H9 (cell line): ENCODE data around the gene NEB. TPM values are rescaled to one million over a fixed set of nuclear protein-coding genes. Genes with fewer than 3 reads are reported as not detected.

Experiments used
- DNase-seq: peaks from one replicate; pipeline ENCODE4 v3.0.0-alpha.2; 2017
- H2AFZ ChIP-seq: one replicate; pipeline ENCODE4 v1.6.1; 2013; ENCODE audit warnings: mild to moderate bottlenecking, low read length, control low read depth, moderate library complexity
- H2AK5ac ChIP-seq: 2 replicates; pipeline ENCODE4 v1.6.1; 2013; ENCODE audit warnings: low read length, control low read depth, mixed read lengths; ENCODE audit not compliant: insufficient read length
- H2BK120ac ChIP-seq: one replicate; pipeline ENCODE4 v1.6.1; 2013; ENCODE audit warnings: low read depth, mild to moderate bottlenecking, low read length, control low read depth, inconsistent platforms; ENCODE audit not compliant: poor library complexity, severe bottlenecking
- H2BK12ac ChIP-seq: 2 replicates; pipeline ENCODE4 v1.6.1; 2013; ENCODE audit warnings: low read length, control low read depth, mixed read lengths, low read depth; ENCODE audit not compliant: insufficient read length
- H2BK15ac ChIP-seq: 2 replicates; pipeline ENCODE4 v1.6.1; 2013; ENCODE audit warnings: low read depth, low read length, control low read depth
- H2BK20ac ChIP-seq: one replicate; pipeline ENCODE4 v1.6.1; 2013; ENCODE audit warnings: low read depth, mild to moderate bottlenecking, low read length, control low read depth, inconsistent platforms; ENCODE audit not compliant: poor library complexity, severe bottlenecking
- H2BK5ac ChIP-seq: 2 replicates; pipeline ENCODE4 v1.6.1; 2013; ENCODE audit warnings: low read length, control low read depth, mixed read lengths; ENCODE audit not compliant: insufficient read length
- H3K14ac ChIP-seq: 2 replicates; pipeline ENCODE4 v1.6.1; 2013; ENCODE audit warnings: low read length, control low read depth; ENCODE audit not compliant: insufficient read depth
- H3K18ac ChIP-seq: 2 replicates; pipeline ENCODE4 v1.6.1; 2013; ENCODE audit warnings: low read depth, mild to moderate bottlenecking, mixed read lengths, low read length, control low read depth; ENCODE audit not compliant: insufficient read length
- H3K23ac ChIP-seq: 2 replicates; pipeline ENCODE4 v1.6.1; 2013; ENCODE audit warnings: low read length, control low read depth, mixed read lengths, low read depth; ENCODE audit not compliant: insufficient read length
- H3K23me2 ChIP-seq: 2 replicates; pipeline ENCODE4 v1.6.1; 2013; ENCODE audit warnings: low read depth, mild to moderate bottlenecking, mixed read lengths, low read length, control low read depth; ENCODE audit not compliant: insufficient read length, poor library complexity, severe bottlenecking
- H3K27ac ChIP-seq: 2 replicates; pipeline ENCODE4 v1.5.1; 2013; ENCODE audit warnings: low read length, control low read depth, mixed read lengths, low read depth; ENCODE audit not compliant: insufficient read length
- H3K27me3 ChIP-seq: 2 replicates; pipeline ENCODE4 v1.6.1; 2013; ENCODE audit warnings: low read length, control low read depth, inconsistent platforms; ENCODE audit not compliant: insufficient read depth
- H3K4ac ChIP-seq: 2 replicates; pipeline ENCODE4 v1.6.1; 2013; ENCODE audit warnings: low read depth, mild to moderate bottlenecking, control low read depth, inconsistent platforms, low read length, moderate library complexity
- H3K4me1 ChIP-seq: 2 replicates; pipeline ENCODE4 v1.6.1; 2013; ENCODE audit warnings: low read length, control low read depth, inconsistent platforms; ENCODE audit not compliant: insufficient read depth
- H3K4me2 ChIP-seq: 2 replicates; pipeline ENCODE4 v1.6.1; 2013; ENCODE audit warnings: low read length, control low read depth, mixed read lengths; ENCODE audit not compliant: insufficient read length, insufficient read depth
- H3K56ac ChIP-seq: 2 replicates; pipeline ENCODE4 v1.6.1; 2013; ENCODE audit warnings: low read depth, mild to moderate bottlenecking, mixed read lengths, low read length, control low read depth; ENCODE audit not compliant: insufficient read length
- H3K79me1 ChIP-seq: 2 replicates; pipeline ENCODE4 v1.6.1; 2013; ENCODE audit warnings: low read depth, mild to moderate bottlenecking, moderate library complexity, low read length, control low read depth, inconsistent platforms; ENCODE audit not compliant: insufficient read depth, poor library complexity, severe bottlenecking
- H3K79me2 ChIP-seq: 2 replicates; pipeline ENCODE4 v1.6.1; 2013; ENCODE audit warnings: low read length, control low read depth, inconsistent platforms; ENCODE audit not compliant: insufficient read depth
- H3K9ac ChIP-seq: 2 replicates; pipeline ENCODE4 v1.6.1; 2013; ENCODE audit warnings: low read length, control low read depth, mixed read lengths; ENCODE audit not compliant: insufficient read length; ENCODE audit errors: extremely low read depth
- H3K9me3 ChIP-seq: one replicate; pipeline ENCODE4 v1.6.1; 2013; ENCODE audit warnings: low read depth, low read length, inconsistent platforms; ENCODE audit not compliant: control insufficient read depth
- H3T11ph ChIP-seq: one replicate; pipeline ENCODE4 v1.6.1; 2013; ENCODE audit warnings: mild to moderate bottlenecking, low read length, control low read depth, inconsistent platforms
- H4K20me1 ChIP-seq: one replicate; pipeline ENCODE4 v1.6.1; 2013; ENCODE audit not compliant: control insufficient read depth, insufficient read length, insufficient read depth
- H4K5ac ChIP-seq: 2 replicates; pipeline ENCODE4 v1.6.1; 2013; ENCODE audit warnings: low read depth, mild to moderate bottlenecking, mixed read lengths, low read length, control low read depth; ENCODE audit not compliant: insufficient read length
- H4K8ac ChIP-seq: replicated peaks from 2 replicates; pipeline ENCODE4 v1.6.1; 2013; ENCODE audit warnings: low read length, control low read depth, mixed read lengths, low read depth; ENCODE audit not compliant: insufficient read length
- H4K91ac ChIP-seq: 2 replicates; pipeline ENCODE4 v1.6.1; 2013; ENCODE audit warnings: low read depth, mild to moderate bottlenecking, moderate library complexity, mixed read lengths, low read length, control low read depth; ENCODE audit not compliant: insufficient read length
- H3K27ac Mint-ChIP-seq, 3 experiments: 2 replicates in 2 of 3; 3 replicates in 1 of 3; pipeline ENCODE4 v1.8.0; 2020 to 2021; ENCODE audit warnings: mixed read lengths in 3 of 3, mild to moderate bottlenecking in 1 of 3, moderate library complexity in 1 of 3
- H3K27me3 Mint-ChIP-seq: 2 replicates; pipeline ENCODE4 v1.8.0; 2021; ENCODE audit warnings: low read depth, mild to moderate bottlenecking, moderate library complexity, mixed read lengths
- H3K36me3 Mint-ChIP-seq, 3 experiments: 2 replicates in 2 of 3; 3 replicates in 1 of 3; pipeline ENCODE4 v1.8.0; 2020 to 2021; ENCODE audit warnings: low read depth in 3 of 3, mixed read lengths in 3 of 3; ENCODE audit not compliant: insufficient read depth in 1 of 3
- H3K4me1 Mint-ChIP-seq, 2 experiments: 2 replicates each; pipeline ENCODE4 v1.8.0; 2020; ENCODE audit warnings: mixed read lengths in 2 of 2
- H3K4me3 Mint-ChIP-seq, 2 experiments: 2 replicates in 1 of 2; 3 replicates in 1 of 2; pipeline ENCODE4 v1.8.0; 2020 to 2021; ENCODE audit warnings: mild to moderate bottlenecking in 2 of 2, mixed read lengths in 2 of 2, moderate library complexity in 1 of 2
- H3K9me3 Mint-ChIP-seq, 2 experiments: 2 replicates in 1 of 2; 3 replicates in 1 of 2; pipeline ENCODE4 v1.8.0; 2020; ENCODE audit warnings: mild to moderate bottlenecking in 2 of 2, mixed read lengths in 2 of 2, moderate library complexity in 1 of 2
- CTCF ChIP-seq: fragments of 200-600 bp; sonication (generic); conservative IDR thresholded peaks from 3 replicates; pipeline ENCODE4 v1.8.0; 2021; ENCODE audit warnings: antibody characterized with exemption, mild to moderate bottlenecking
- WGBS: extraction: QIAGEN DNeasy Blood & Tissue Kit; methylation state at CpG from one replicate; pipeline ENCODE4 v1.1.7; 2013; ENCODE audit warnings: missing lambda C conversion rate, low lambda C conversion rate, mixed read lengths; ENCODE audit not compliant: insufficient read length; ENCODE audit errors: extremely low coverage; 5-methylcytosine and 5-hydroxymethylcytosine counted together
- total RNA-seq: library from RNA; stranded (reverse); gene quantifications from 2 replicates; pipeline ENCODE4 v1.2.1, GENCODE V29; 2021

Gene NEB
- total RNA-seq, 1 experiment from 2014 or later: 0.98 TPM

- no peak overlapping the region for H2BK5ac ChIP-seq
- H2BK20ac ChIP-seq: no peak overlapping the region
- no peak overlapping the region for H3K4me2 ChIP-seq
- WGBS: no CpG with 5 or more reads among the region's 7 CpGs
- no peak overlapping the region for H3K27ac ChIP-seq
- H3K23me2 ChIP-seq: no peaks in the 10 kb centered on the region
- H3K4me3 Mint-ChIP-seq: no peak overlapping the region
- TF ChIP-seq CTCF: no peak
- H3K9ac ChIP-seq: no peak overlapping the region
- no peak overlapping the region for H3K14ac ChIP-seq
- no peaks in the 10 kb centered on the region for H3K9me3 Mint-ChIP-seq
- no peaks in the 10 kb centered on the region for H3K79me1 ChIP-seq
- H3K4ac ChIP-seq: no peak overlapping the region
- no peaks in the 10 kb centered on the region for H3K9me3 ChIP-seq
- H3K4me1 ChIP-seq: peaks cover 6% of the 10 kb centered on the region; the same call in 1 of the 2 replicates
- H3K27me3 Mint-ChIP-seq: no peaks in the 10 kb centered on the region
- H4K91ac ChIP-seq: no peak overlapping the region
- DNase-seq: no peak
- H2AK5ac ChIP-seq: no peak overlapping the region
- no peak overlapping the region for H4K5ac ChIP-seq
- H3K79me2 ChIP-seq: no peaks in the 10 kb centered on the region
- H4K8ac ChIP-seq: no peak overlapping the region
- H3K27me3 ChIP-seq: no peaks in the 10 kb centered on the region
- no peak overlapping the region for H2BK120ac ChIP-seq
- no peak overlapping the region for H2BK15ac ChIP-seq
- H3K18ac ChIP-seq: no peak overlapping the region
- no peak overlapping the region for H2BK12ac ChIP-seq
- H4K20me1 ChIP-seq: no peaks in the 10 kb centered on the region
- H3K4me1 Mint-ChIP-seq: peaks cover 20 to 21% of the 10 kb centered on the region in 2 experiments
- peak overlapping the region in 1 of 3 experiments; percentile 75; a peak in 1 of 7 replicates for H3K27ac Mint-ChIP-seq
- H3K36me3 Mint-ChIP-seq: no peaks in the 10 kb centered on the region
- no peak overlapping the region for H3K23ac ChIP-seq
- no peak overlapping the region for H3T11ph ChIP-seq
- H2AFZ ChIP-seq: no peak overlapping the region
- H3K56ac ChIP-seq: no peak overlapping the region
These were observed 63.9 kb downstream of the NEB start for GRCh38 chr2:151670346-151670745.
